ENCODE data around the gene UGT1A5.

DNA sequence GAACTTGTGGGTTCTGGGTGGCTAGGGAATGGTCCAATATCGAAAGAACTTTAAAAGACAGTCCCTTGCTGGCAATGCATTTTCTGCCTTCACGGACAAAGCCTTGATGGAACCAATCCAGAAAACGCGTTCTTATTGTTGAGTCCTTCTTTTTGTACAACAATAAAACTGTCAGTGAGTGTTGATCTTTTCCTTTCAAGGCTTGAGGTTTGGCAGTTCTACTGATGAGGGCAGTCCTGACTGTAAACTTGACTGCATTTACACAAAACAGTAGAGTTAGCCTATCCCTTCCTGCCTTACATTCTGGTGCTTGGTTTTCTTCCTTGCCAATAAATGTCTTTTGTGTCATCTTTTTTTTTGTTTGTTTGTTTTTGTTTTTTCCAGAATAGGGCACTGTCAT lies 33.5 kb upstream of the UGT1A5 start:
- TF ChIP-seq CTCF (IDR thresholded peaks at IDR 0.05) (no peak), POLR2A (IDR thresholded peaks at IDR 0.05) (no peak)

Measured in suprapubic skin (tissue), 3 donors.